Loucy (cell line): Measurements from ENCODE around the gene NIPSNAP3A.

Experiments used
- H2AFZ ChIP-seq: fragments of 200-600 bp; sonication (generic); 2 replicates; pipeline ENCODE4 v1.6.0; 2016; ENCODE audit warnings: antibody characterized with exemption, mild to moderate bottlenecking, low read length, moderate library complexity
- H3F3A ChIP-seq: fragments of 200-600 bp; 2 replicates; pipeline ENCODE4 v1.6.0; 2016; ENCODE audit warnings: antibody characterized with exemption, low read depth, mild to moderate bottlenecking
- H3K27me3 ChIP-seq: fragments of 200-600 bp; sonication (generic); 2 replicates; pipeline ENCODE4 v1.6.1; 2014; ENCODE audit warnings: low read length, mild to moderate bottlenecking; ENCODE audit not compliant: insufficient read depth, poor library complexity, severe bottlenecking
- H3K36me3 ChIP-seq: fragments of 200-600 bp; sonication (generic); 2 replicates; pipeline ENCODE4 v1.6.1; 2016; ENCODE audit warnings: low read length; ENCODE audit not compliant: insufficient read depth
- H3K4me1 ChIP-seq: fragments of 200-600 bp; sonication (generic); 2 replicates; pipeline ENCODE4 v1.5.1; 2014; ENCODE audit warnings: low read length, mild to moderate bottlenecking; ENCODE audit not compliant: insufficient read depth, poor library complexity, severe bottlenecking
- H3K4me2 ChIP-seq: fragments of 200-600 bp; sonication (generic); 2 replicates; pipeline ENCODE4 v1.6.0; 2014; ENCODE audit warnings: antibody characterized with exemption, low read length, low read depth, mild to moderate bottlenecking; ENCODE audit not compliant: poor library complexity, severe bottlenecking
- H3K4me3 ChIP-seq: fragments of 200-600 bp; sonication (generic); 2 replicates; pipeline ENCODE4 v1.5.1; 2014; ENCODE audit warnings: low read length, mild to moderate bottlenecking, mixed read lengths; ENCODE audit not compliant: poor library complexity, severe bottlenecking
- H3K79me2 ChIP-seq: fragments of 200-600 bp; sonication (generic); 2 replicates; pipeline ENCODE4 v1.6.1; 2014; ENCODE audit warnings: low read length; ENCODE audit not compliant: insufficient read depth
- H3K9ac ChIP-seq: fragments of 200-600 bp; sonication (generic); 2 replicates; pipeline ENCODE4 v1.6.0; 2014; ENCODE audit warnings: mild to moderate bottlenecking, low read depth, low read length, moderate library complexity; ENCODE audit not compliant: poor library complexity, severe bottlenecking
- H3K9me2 ChIP-seq: fragments of 200-600 bp; sonication (generic); replicated peaks from 2 replicates; pipeline ENCODE4 v1.6.1; 2016; ENCODE audit warnings: low read depth, low read length, mixed read lengths
- H3K9me3 ChIP-seq: fragments of 200-600 bp; sonication (generic); 2 replicates; pipeline ENCODE4 v1.6.1; 2014; ENCODE audit warnings: mild to moderate bottlenecking, antibody characterized with exemption, low read length, low read depth; ENCODE audit not compliant: insufficient read depth
- H4K20me1 ChIP-seq: fragments of 200-600 bp; sonication (generic); 2 replicates; pipeline ENCODE4 v1.6.0; 2014; ENCODE audit warnings: antibody characterized with exemption, low read length, mild to moderate bottlenecking; ENCODE audit not compliant: insufficient read depth, poor library complexity, severe bottlenecking
- CTCF ChIP-seq: fragments of 200-600 bp; sonication (generic); conservative IDR thresholded peaks from 2 replicates; pipeline ENCODE4 v1.5.1; 2014; ENCODE audit warnings: mild to moderate bottlenecking, antibody characterized with exemption, low read length
- EZH2phosphoT487 ChIP-seq: fragments of 200-600 bp; IDR thresholded peaks from 2 replicates; pipeline ENCODE4 v1.6.1; 2018; ENCODE audit warnings: antibody characterized with exemption, mild to moderate bottlenecking, moderate library complexity, borderline replicate concordance

NIPSNAP3A gene

GRCh38 chr9:104794070-104794469, 46.6 kb downstream of the NIPSNAP3A start:
- no peak overlapping the region for H3K4me2 ChIP-seq
- no peak for TF ChIP-seq CTCF
- TF ChIP-seq EZH2phosphoT487: no peak

GRCh38 chr9:104795082-104795481, 47.6 kb downstream of the NIPSNAP3A start:
- H3K9ac ChIP-seq: no peak overlapping the region
- no peaks in the 10 kb centered on the region for H3K79me2 ChIP-seq
- H3K4me1 ChIP-seq: no peaks in the 10 kb centered on the region
- H3K27me3 ChIP-seq: no peaks in the 10 kb centered on the region
- no peaks in the 10 kb centered on the region; the same call in 1 of the 2 replicates for H3K36me3 ChIP-seq
- no peak overlapping the region for H3K4me2 ChIP-seq
- H3K4me3 ChIP-seq: no peak overlapping the region
- no peaks in the 10 kb centered on the region for H4K20me1 ChIP-seq
- no peaks in the 10 kb centered on the region for H3K9me2 ChIP-seq
- H3F3A ChIP-seq: no peaks in the 10 kb centered on the region
- H2AFZ ChIP-seq: no peak overlapping the region
- H3K9me3 ChIP-seq: no peaks in the 10 kb centered on the region
- TF ChIP-seq EZH2phosphoT487 (no peak), CTCF (no peak)

More at GRCh38 chr9:104794070-104794469, 46.6 kb downstream of the NIPSNAP3A start:
- Histone ChIP-seq H3K9me2 (no peaks in the 10 kb centered on the region), H2AFZ (no peak overlapping the region), H4K20me1 (no peaks in the 10 kb centered on the region), H3K36me3 (no peaks in the 10 kb centered on the region; the same call in 1 of the 2 replicates), H3K9ac (no peak overlapping the region), H3K27me3 (no peaks in the 10 kb centered on the region), H3K4me3 (no peak overlapping the region), H3K4me1 (no peaks in the 10 kb centered on the region), H3K79me2 (no peaks in the 10 kb centered on the region), H3F3A (no peaks in the 10 kb centered on the region), H3K9me3 (no peaks in the 10 kb centered on the region)

DNA sequence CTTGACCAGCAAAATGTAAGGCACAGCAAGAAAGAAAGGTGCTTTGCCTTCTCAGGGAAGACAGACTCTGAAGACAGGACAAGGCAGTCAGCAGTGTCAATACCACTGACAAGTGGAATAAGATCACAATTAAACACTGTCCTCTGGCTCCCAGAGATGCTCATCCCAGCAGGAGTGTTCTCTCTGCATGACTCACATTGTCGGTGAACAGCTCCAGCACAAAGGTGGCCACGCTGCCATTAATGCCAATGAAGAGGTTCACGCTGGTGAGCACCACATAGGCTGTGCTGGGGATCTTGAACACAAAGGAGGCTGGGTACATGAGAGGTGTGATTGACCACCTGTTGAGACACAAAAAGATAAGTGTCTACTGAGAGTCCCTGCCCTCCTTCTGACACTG, 48.4 kb downstream of the NIPSNAP3A start:
- no peaks in the 10 kb centered on the region for H3K9me2 ChIP-seq
- no peaks in the 10 kb centered on the region for H3K27me3 ChIP-seq
- H3K4me2 ChIP-seq: no peak overlapping the region
- H4K20me1 ChIP-seq: no peaks in the 10 kb centered on the region
- H3K4me3 ChIP-seq: no peak overlapping the region
- H3K36me3 ChIP-seq: no peaks in the 10 kb centered on the region; the same call in 1 of the 2 replicates
- no peaks in the 10 kb centered on the region for H3K9me3 ChIP-seq
- H2AFZ ChIP-seq: no peak overlapping the region
- no peaks in the 10 kb centered on the region for H3K4me1 ChIP-seq
- TF ChIP-seq CTCF (no peak), EZH2phosphoT487 (no peak)
- H3K79me2 ChIP-seq: no peaks in the 10 kb centered on the region
- no peaks in the 10 kb centered on the region for H3F3A ChIP-seq
- H3K9ac ChIP-seq: no peak overlapping the region
